GM23248 (cell line): ENCODE results near the gene HDAC4. TPM values are rescaled to one million over a fixed set of nuclear protein-coding genes. Genes with fewer than 3 reads are reported as not detected.

ENCODE experiments used
- DNase-seq: peaks from one replicate; pipeline ENCODE4 v3.0.0-alpha.2; 2015
- H2AFZ ChIP-seq: fragments of 200-600 bp; sonication (generic); 2 replicates; pipeline ENCODE4 v1.6.1; 2016; ENCODE audit warnings: antibody characterized with exemption
- H3F3A ChIP-seq: fragments of 200-600 bp; sonication (generic); 2 replicates; pipeline ENCODE4 v1.6.1; 2016; ENCODE audit warnings: mild to moderate bottlenecking, antibody characterized with exemption, mixed run types; ENCODE audit not compliant: insufficient read depth
- H3K27ac ChIP-seq: fragments of 200-600 bp; sonication (generic); 2 replicates; pipeline ENCODE4 v1.5.1; 2016; ENCODE audit warnings: mild to moderate bottlenecking
- H3K27me3 ChIP-seq: fragments of 200-600 bp; sonication (generic); replicated peaks from 2 replicates; pipeline ENCODE4 v1.6.1; 2016; ENCODE audit warnings: mild to moderate bottlenecking; ENCODE audit not compliant: insufficient read depth
- H3K36me3 ChIP-seq: fragments of 200-600 bp; sonication (generic); 2 replicates; pipeline ENCODE4 v1.6.1; 2016; ENCODE audit warnings: low read depth, mild to moderate bottlenecking
- H3K4me1 ChIP-seq: fragments of 200-600 bp; sonication (generic); 2 replicates; pipeline ENCODE4 v1.6.1; 2016; ENCODE audit warnings: mild to moderate bottlenecking; ENCODE audit not compliant: insufficient read depth
- H3K4me2 ChIP-seq: fragments of 200-600 bp; sonication (generic); one replicate; pipeline ENCODE4 v1.6.1; 2016; ENCODE audit warnings: mild to moderate bottlenecking; ENCODE audit not compliant: unreplicated experiment
- H3K4me3 ChIP-seq: fragments of 200-600 bp; sonication (generic); 2 replicates; pipeline ENCODE4 v1.5.1; 2016; ENCODE audit warnings: mild to moderate bottlenecking
- H3K79me2 ChIP-seq: fragments of 200-600 bp; sonication (generic); 2 replicates; pipeline ENCODE4 v1.6.1; 2016; ENCODE audit warnings: mild to moderate bottlenecking; ENCODE audit not compliant: insufficient read depth
- H3K9ac ChIP-seq: fragments of 200-600 bp; sonication (generic); 2 replicates; pipeline ENCODE4 v1.6.1; 2016; ENCODE audit warnings: mild to moderate bottlenecking
- H3K9me2 ChIP-seq: fragments of 200-600 bp; sonication (generic); 2 replicates; pipeline ENCODE4 v1.6.1; 2016; ENCODE audit warnings: mixed run types, mild to moderate bottlenecking, moderate library complexity; ENCODE audit not compliant: insufficient read depth
- H3K9me3 ChIP-seq: fragments of 200-600 bp; sonication (generic); one replicate; pipeline ENCODE4 v1.6.1; 2017; ENCODE audit warnings: low read depth
- H4K20me1 ChIP-seq: fragments of 200-600 bp; sonication (generic); 2 replicates; pipeline ENCODE4 v1.6.0; 2016; ENCODE audit not compliant: insufficient read depth
- EZH2 ChIP-seq: fragments of 200-600 bp; sonication (generic); IDR thresholded peaks from 2 replicates; pipeline ENCODE4 v1.6.1; 2018; ENCODE audit warnings: antibody characterized with exemption, mild to moderate bottlenecking; ENCODE audit not compliant: insufficient read depth, poor library complexity, severe bottlenecking
- EZH2phosphoT487 ChIP-seq: fragments of 200-600 bp; sonication (generic); IDR thresholded peaks from 2 replicates; pipeline ENCODE4 v1.6.1; 2018; ENCODE audit warnings: antibody characterized with exemption, moderate library complexity, mild to moderate bottlenecking, low read depth; ENCODE audit not compliant: insufficient read depth
- WGBS, 2 experiments: methylation state at CpG; one replicate each; pipeline ENCODE4 v1.1.6; 2015 to 2017; ENCODE audit warnings: low lambda C conversion rate in 2 of 2, low coverage in 1 of 2; ENCODE audit errors: missing lambda C conversion rate in 2 of 2; 5-methylcytosine and 5-hydroxymethylcytosine counted together
- in situ Hi-C: fragments of 300-500 bp; cut with MboI; formaldehyde crosslinking; loops from 2 replicates; pipeline ENCODE4 v1.15.0; 2020
- polyA plus RNA-seq: library from polyadenylated mRNA; unstranded; fragments of >200 nt; fragmentation: Nextera tagmentation; extraction: Ambion mirVana; gene quantifications from 2 replicates; pipeline ENCODE4 v1.2.1, GENCODE V29; 2016
- total RNA-seq: library from RNA; depleted of rRNA; stranded (reverse); fragments of >200 nt; shearing (Covaris generic); gene quantifications from 2 replicates; pipeline ENCODE4 v1.2.3, GENCODE V29; 2014

The HDAC4 gene
- total and polyA plus RNA-seq, 2 experiments from 2014 or later: 2.1 to 6.3 TPM

DNA sequence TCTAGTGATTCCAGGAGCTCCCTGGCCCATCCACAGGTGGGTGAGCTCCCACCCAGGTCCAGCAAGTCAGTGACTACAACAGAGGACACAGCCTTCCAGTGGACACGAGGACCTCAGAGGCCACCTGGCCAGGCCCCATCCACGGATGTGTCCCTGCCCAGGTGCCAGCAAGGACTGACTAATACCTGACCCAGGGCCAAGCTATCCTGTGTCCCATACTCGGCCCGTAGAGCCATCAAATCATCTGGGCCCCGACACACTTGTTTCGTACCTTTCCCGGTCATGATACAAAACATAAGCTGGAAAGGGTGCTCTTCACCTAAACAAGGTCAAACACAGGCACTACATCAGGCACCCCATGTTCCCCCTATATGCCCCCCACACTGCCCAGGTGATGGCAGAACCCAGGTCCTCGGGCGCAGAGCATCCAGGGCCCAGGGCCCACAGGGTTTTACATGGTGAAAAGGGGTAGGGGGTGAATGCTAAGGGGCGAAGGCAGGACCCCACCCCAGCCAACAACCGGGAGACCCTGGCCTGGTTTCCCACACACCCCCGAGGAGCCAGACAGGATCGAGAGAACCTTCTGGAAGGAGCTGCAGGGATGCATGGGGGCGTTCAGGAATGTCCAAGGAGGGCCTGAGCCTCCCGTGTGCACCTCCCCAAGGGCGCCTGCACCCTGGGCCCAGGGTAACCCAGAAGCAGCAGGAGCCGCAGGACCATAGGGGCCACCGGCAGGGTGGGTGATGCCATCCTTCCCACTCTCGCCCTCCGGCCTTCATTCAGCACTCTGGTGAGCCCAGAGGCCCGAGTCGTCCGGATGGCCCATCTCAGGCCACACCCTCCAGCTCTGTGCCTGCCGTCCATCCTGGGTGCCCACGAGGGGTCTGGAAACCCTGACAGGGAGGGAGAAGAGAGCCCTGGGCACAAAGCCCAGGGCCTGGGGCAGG, 94.3 kb downstream of the HDAC4 start:
- H3K4me3 ChIP-seq: no peak overlapping the region
- no peak for DNase-seq
- TF ChIP-seq EZH2 (no peak), EZH2phosphoT487 (no peak)
- H3F3A ChIP-seq: no peaks in the 10 kb centered on the region
- peaks cover 24% of the 10 kb centered on the region for H3K4me1 ChIP-seq
- H3K9me3 ChIP-seq: no peaks in the 10 kb centered on the region
- H3K4me2 ChIP-seq: no peak overlapping the region
- H3K27ac ChIP-seq: no peak overlapping the region
- in situ Hi-C loops: no loop called here
- H3K36me3 ChIP-seq: no peaks in the 10 kb centered on the region
- no peak overlapping the region for H2AFZ ChIP-seq
- no peaks in the 10 kb centered on the region for H3K27me3 ChIP-seq
- H4K20me1 ChIP-seq: no peaks in the 10 kb centered on the region
- peaks cover 36% of the 10 kb centered on the region for H3K79me2 ChIP-seq
- H3K9me2 ChIP-seq: no peaks in the 10 kb centered on the region
- WGBS, 2 experiments: 90 to 91% methylated on average over 25 of the region's 25 CpGs
- no peak overlapping the region for H3K9ac ChIP-seq

DNA sequence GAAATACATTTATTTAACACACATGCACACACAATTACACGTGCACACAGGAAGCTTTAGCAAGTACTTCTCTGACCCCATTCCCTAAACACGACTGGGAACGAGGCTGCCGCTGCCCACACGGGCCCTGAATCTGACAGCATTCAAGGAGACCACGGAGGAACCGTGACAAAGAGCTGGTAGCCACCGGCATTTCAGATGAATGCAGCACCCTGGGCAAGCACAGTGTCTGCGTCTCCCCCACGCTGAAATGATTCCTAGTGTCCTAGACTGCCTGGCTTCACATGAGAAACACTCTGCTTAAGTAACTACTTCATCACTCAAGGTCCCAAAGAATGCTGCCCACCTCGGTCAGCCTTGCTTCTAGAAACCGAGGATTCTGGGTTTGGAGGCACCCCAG, 95.0 kb downstream of the HDAC4 start:
- Histone ChIP-seq H3K4me3 (no peak overlapping the region), H3K27me3 (no peaks in the 10 kb centered on the region), H3K4me1 (peaks cover 18% of the 10 kb centered on the region), H3K27ac (no peak overlapping the region), H2AFZ (no peak overlapping the region), H4K20me1 (no peaks in the 10 kb centered on the region), H3K36me3 (no peaks in the 10 kb centered on the region), H3K4me2 (no peak overlapping the region), H3K79me2 (peaks cover 36% of the 10 kb centered on the region), H3F3A (no peaks in the 10 kb centered on the region), H3K9me2 (no peaks in the 10 kb centered on the region), H3K9me3 (no peaks in the 10 kb centered on the region), H3K9ac (no peak overlapping the region)
- TF ChIP-seq EZH2phosphoT487 (no peak), EZH2 (no peak)
- DNase-seq: no peak
- 94% methylated on average over 12 of the region's 12 CpGs for WGBS, 2 experiments
- in situ Hi-C loops: no loop called here

DNA sequence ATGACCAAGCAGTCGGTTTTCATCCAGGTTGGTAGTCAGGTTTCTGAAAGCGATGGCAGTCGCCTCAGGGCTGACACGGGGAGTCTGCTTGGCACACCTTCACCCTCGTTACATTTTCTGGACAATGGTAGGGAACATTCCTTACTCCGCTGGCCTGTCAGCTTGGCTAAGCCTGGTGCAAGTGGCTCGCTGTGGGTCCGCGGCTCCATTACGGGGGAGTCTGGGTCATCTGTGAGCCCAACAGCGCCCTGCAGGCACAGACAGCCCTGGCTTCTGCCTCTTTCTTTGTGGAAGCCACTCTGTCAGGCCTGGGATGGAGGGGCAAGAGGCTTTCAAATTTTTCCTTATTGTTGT, 95.6 kb downstream of the HDAC4 start:
- H3K79me2 ChIP-seq: peaks cover 36% of the 10 kb centered on the region
- TF ChIP-seq EZH2 (no peak), EZH2phosphoT487 (no peak)
- H3K9me3 ChIP-seq: no peaks in the 10 kb centered on the region
- in situ Hi-C loops: no loop called here
- H3K9ac ChIP-seq: no peak overlapping the region
- peaks cover 18% of the 10 kb centered on the region for H3K4me1 ChIP-seq
- H3K27ac ChIP-seq: no peak overlapping the region
- no peak overlapping the region for H3K4me2 ChIP-seq
- WGBS, 2 experiments: 93 to 94% methylated on average over 11 of the region's 11 CpGs
- no peaks in the 10 kb centered on the region for H3F3A ChIP-seq
- H3K4me3 ChIP-seq: no peak overlapping the region
- no peaks in the 10 kb centered on the region for H4K20me1 ChIP-seq
- no peaks in the 10 kb centered on the region for H3K36me3 ChIP-seq
- H3K27me3 ChIP-seq: no peaks in the 10 kb centered on the region
- H2AFZ ChIP-seq: no peak overlapping the region
- DNase-seq: no peak
- H3K9me2 ChIP-seq: no peaks in the 10 kb centered on the region

DNA sequence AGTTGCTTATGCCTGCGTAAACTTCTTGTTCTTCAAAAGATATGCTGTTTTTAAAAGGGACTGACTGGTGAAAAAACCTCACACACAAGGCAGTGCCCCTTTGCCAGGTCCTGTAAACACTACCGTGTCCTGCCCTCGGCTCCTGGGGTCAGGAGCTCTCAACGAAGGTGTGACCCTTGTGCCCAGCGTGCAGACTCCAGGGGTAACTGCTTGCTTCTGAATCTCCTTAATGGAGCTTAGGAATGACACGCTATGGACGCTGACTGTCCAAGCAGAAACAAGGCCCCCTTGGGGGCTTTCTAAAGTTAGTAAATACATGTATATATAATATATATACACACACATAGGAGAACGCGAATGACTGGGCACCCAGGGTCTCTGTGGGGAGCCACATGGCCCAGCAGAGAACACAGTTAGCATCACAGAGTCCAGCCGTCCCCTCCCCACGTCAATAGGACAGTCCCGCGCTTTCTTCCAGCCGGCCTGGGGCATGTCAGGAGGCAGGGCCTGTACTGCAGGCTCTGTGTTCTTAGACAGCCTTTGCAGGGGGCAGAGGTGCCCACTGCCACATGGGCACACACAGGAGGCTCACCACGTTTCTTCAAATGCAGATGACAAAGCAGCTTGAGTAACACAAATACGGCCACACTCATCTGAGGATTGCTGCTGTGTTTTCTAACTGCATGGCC, 96.1 kb downstream of the HDAC4 start:
- Histone ChIP-seq H3K9ac (no peak overlapping the region), H3K9me3 (no peaks in the 10 kb centered on the region), H3K4me2 (no peak overlapping the region), H3K36me3 (no peaks in the 10 kb centered on the region), H3K79me2 (peaks cover 35% of the 10 kb centered on the region), H2AFZ (no peak overlapping the region), H3K9me2 (no peaks in the 10 kb centered on the region), H4K20me1 (no peaks in the 10 kb centered on the region), H3K27me3 (no peaks in the 10 kb centered on the region), H3K27ac (no peak overlapping the region), H3K4me1 (peaks cover 17% of the 10 kb centered on the region), H3F3A (no peaks in the 10 kb centered on the region), H3K4me3 (no peak overlapping the region)
- TF ChIP-seq EZH2 (no peak), EZH2phosphoT487 (no peak)
- no peak for DNase-seq
- 95 to 98% methylated on average over 16 of the region's 16 CpGs for WGBS, 2 experiments
- in situ Hi-C loops: no loop called here
